Trophoblast cell (in vitro differentiated cells and primary cell): ENCODE measurements around the gene TRIM22.
A peak's percentile ranks its signal among the peaks of the same experiment; 100 is the strongest.

ENCODE experiments used
- DNase-seq, 2 donors: peaks; one replicate each; pipeline ENCODE4 v3.0.0-alpha.2; 2016
- H2AFZ ChIP-seq: 2 replicates; pipeline ENCODE4 v1.6.1; 2013; ENCODE audit warnings: low read length, moderate library complexity, mild to moderate bottlenecking; ENCODE audit not compliant: insufficient read depth, poor library complexity
- H2AK5ac ChIP-seq: 2 replicates; pipeline ENCODE4 v1.6.1; 2013; ENCODE audit warnings: mild to moderate bottlenecking, low read length
- H2BK120ac ChIP-seq: 2 replicates; pipeline ENCODE4 v1.6.1; 2013; ENCODE audit warnings: low read length, mild to moderate bottlenecking, moderate library complexity; ENCODE audit not compliant: insufficient read depth, poor library complexity
- H2BK12ac ChIP-seq: 2 replicates; pipeline ENCODE4 v1.6.1; 2013; ENCODE audit warnings: mild to moderate bottlenecking, low read length, moderate library complexity
- H2BK5ac ChIP-seq: 2 replicates; pipeline ENCODE4 v1.6.1; 2013; ENCODE audit warnings: low read length, low read depth, moderate library complexity, mild to moderate bottlenecking; ENCODE audit not compliant: poor library complexity
- H3K14ac ChIP-seq: 2 replicates; pipeline ENCODE4 v1.6.1; 2013; ENCODE audit warnings: mild to moderate bottlenecking, low read length
- H3K18ac ChIP-seq: 2 replicates; pipeline ENCODE4 v1.6.1; 2013; ENCODE audit warnings: mild to moderate bottlenecking, low read length
- H3K23ac ChIP-seq: 2 replicates; pipeline ENCODE4 v1.6.1; 2013; ENCODE audit warnings: low read length
- H3K27ac ChIP-seq: 2 replicates; pipeline ENCODE4 v1.5.1; 2013; ENCODE audit warnings: low read depth, mild to moderate bottlenecking, inconsistent platforms, low read length, moderate library complexity
- H3K27me3 ChIP-seq: 2 replicates; pipeline ENCODE4 v1.6.1; 2013; ENCODE audit warnings: inconsistent platforms, mild to moderate bottlenecking, low read length, moderate library complexity; ENCODE audit not compliant: insufficient read depth
- H3K36me3 ChIP-seq, 2 experiments: 1 replicate in 1 of 2; 2 replicates in 1 of 2; pipeline ENCODE4 v1.6.1; 2013; ENCODE audit warnings: low read length in 2 of 2, mild to moderate bottlenecking in 2 of 2, moderate library complexity in 1 of 2; ENCODE audit not compliant: insufficient read depth in 2 of 2, control insufficient read depth in 1 of 2
- H3K4ac ChIP-seq: 2 replicates; pipeline ENCODE4 v1.6.1; 2013; ENCODE audit warnings: low read depth, mild to moderate bottlenecking, low read length, moderate library complexity
- H3K4me1 ChIP-seq, 2 experiments: 1 replicate in 1 of 2; 2 replicates in 1 of 2; pipeline ENCODE4 v1.6.1; 2013; ENCODE audit warnings: low read length in 2 of 2, mild to moderate bottlenecking in 2 of 2, moderate library complexity in 1 of 2; ENCODE audit not compliant: insufficient read depth in 2 of 2, control insufficient read depth in 1 of 2
- H3K4me2 ChIP-seq: 2 replicates; pipeline ENCODE4 v1.6.1; 2013; ENCODE audit warnings: inconsistent platforms, mild to moderate bottlenecking, low read length, moderate library complexity
- H3K4me3 ChIP-seq: 2 replicates; pipeline ENCODE4 v1.5.1; 2013; ENCODE audit warnings: mild to moderate bottlenecking, low read depth, low read length, inconsistent platforms
- H3K79me1 ChIP-seq: one replicate; pipeline ENCODE4 v1.6.1; 2013; ENCODE audit warnings: low read length
- H3K79me2 ChIP-seq: 2 replicates; pipeline ENCODE4 v1.6.1; 2013; ENCODE audit warnings: low read length, mild to moderate bottlenecking; ENCODE audit not compliant: control insufficient read depth, insufficient read depth, poor library complexity
- H3K9ac ChIP-seq: 2 replicates; pipeline ENCODE4 v1.6.1; 2013; ENCODE audit warnings: mild to moderate bottlenecking, low read length
- H3K9me3 ChIP-seq: 2 replicates; pipeline ENCODE4 v1.6.1; 2013; ENCODE audit warnings: low read depth, mild to moderate bottlenecking, control low read depth, inconsistent platforms, low read length; ENCODE audit not compliant: insufficient read depth
- H4K12ac ChIP-seq: 2 replicates; pipeline ENCODE4 v1.6.1; 2013; ENCODE audit warnings: low read depth, mild to moderate bottlenecking, low read length, moderate library complexity
- H4K8ac ChIP-seq: 2 replicates; pipeline ENCODE4 v1.6.1; 2013; ENCODE audit warnings: low read depth, mild to moderate bottlenecking, low read length, moderate library complexity
- H4K91ac ChIP-seq: one replicate; pipeline ENCODE4 v1.6.1; 2013; ENCODE audit warnings: low read depth, mild to moderate bottlenecking, low read length, moderate library complexity
- WGBS: extraction: QIAGEN DNeasy Blood & Tissue Kit; methylation state at CpG from one replicate; pipeline ENCODE4 v1.1.7; 2013; ENCODE audit warnings: missing lambda C conversion rate; ENCODE audit not compliant: insufficient read length, insufficient coverage; ENCODE audit errors: extremely low coverage; 5-methylcytosine and 5-hydroxymethylcytosine counted together

TRIM22 gene

GRCh38 chr11:5684036-5684645, 5.4 kb upstream of the TRIM22 start:
- peak overlapping the region; percentile 79 for H3K9ac ChIP-seq
- no peak overlapping the region for H2AK5ac ChIP-seq
- peak overlapping the region; percentile 42 for H3K14ac ChIP-seq
- peak overlapping the region; percentile 93 for H3K27ac ChIP-seq
- DNase-seq = peak in 1 of 2 donors; percentile 36
- H3K36me3 ChIP-seq = peaks cover 5 to 6% of the 10 kb centered on the region in 2 experiments
- H4K8ac ChIP-seq = no peak overlapping the region
- no peak overlapping the region for H3K18ac ChIP-seq
- no peaks in the 10 kb centered on the region for H3K79me2 ChIP-seq
- no peak overlapping the region for H2BK5ac ChIP-seq
- no peak overlapping the region for H3K4me3 ChIP-seq
- peaks cover 6% of the 10 kb centered on the region for H3K79me1 ChIP-seq
- no peak overlapping the region for H3K23ac ChIP-seq
- H3K4me1 ChIP-seq = peaks cover 0 to 2% of the 10 kb centered on the region in 2 experiments
- no peak overlapping the region for H3K4ac ChIP-seq
- H3K27me3 ChIP-seq = no peaks in the 10 kb centered on the region
- peaks cover 3% of the 10 kb centered on the region for H3K9me3 ChIP-seq
- H3K4me2 ChIP-seq = peak overlapping the region; percentile 94
- H2BK120ac ChIP-seq = peak overlapping the region; percentile 30
- no peak overlapping the region for H2AFZ ChIP-seq
- H4K12ac ChIP-seq = no peak overlapping the region
- whole genome bisulfite sequencing = no CpG with 5 or more reads among the region's 8 CpGs
- H4K91ac ChIP-seq = peak overlapping the region; percentile 55
- no peak overlapping the region for H2BK12ac ChIP-seq

- Histone ChIP-seq H4K12ac (no peak within 1 kb of the TSS), H3K4me1 (peaks cover 0 to 2% of the 10 kb centered on the region in 2 experiments), H3K4ac (no peak within 1 kb of the TSS), H3K36me3 (peaks cover 2% of the 10 kb centered on the region in 2 experiments), H2BK5ac (peak within 1 kb of the TSS; percentile 67), H3K4me2 (peak within 1 kb of the TSS; percentile 94), H4K8ac (no peak within 1 kb of the TSS), H3K27ac (peak within 1 kb of the TSS; percentile 93), H3K79me1 (peaks cover 6% of the 10 kb centered on the region), H2BK12ac (peak within 1 kb of the TSS; percentile 36), H3K27me3 (no peaks in the 10 kb centered on the region), H3K18ac (no peak within 1 kb of the TSS), H4K91ac (peak within 1 kb of the TSS; percentile 55), H3K4me3 (no peak within 1 kb of the TSS), H3K9me3 (peaks cover 2% of the 10 kb centered on the region), H3K79me2 (no peaks in the 10 kb centered on the region), H3K23ac (no peak within 1 kb of the TSS), H2AK5ac (no peak within 1 kb of the TSS), H2AFZ (no peak within 1 kb of the TSS), H2BK120ac (peak within 1 kb of the TSS; percentile 38), H3K9ac (peak within 1 kb of the TSS; percentile 79), H3K14ac (peak within 1 kb of the TSS; percentile 42)
- DNase-seq = peak; percentile 95 to 98
- no CpG with 5 or more reads among the region's 13 CpGs for WGBS
Observed at GRCh38 chr11:5684646-5685362, 4.8 kb upstream of the TRIM22 start, which contains the start of gene TRIM5. TRIM5 (minus strand) TSS chr11:5685074; CDS start chr11:5680177, 4,897 bp downstream.

GRCh38 chr11:5686426-5686825, 3.2 kb upstream of the TRIM22 start:
- Histone ChIP-seq H3K79me2 (no peaks in the 10 kb centered on the region), H3K4me2 (no peak overlapping the region), H3K36me3 (no peaks in the 10 kb centered on the region), H3K4ac (no peak overlapping the region), H4K12ac (no peak overlapping the region), H2AK5ac (no peak overlapping the region), H2BK5ac (no peak overlapping the region), H3K9ac (no peak overlapping the region), H3K9me3 (no peaks in the 10 kb centered on the region), H2BK120ac (no peak overlapping the region), H3K27me3 (no peaks in the 10 kb centered on the region), H3K4me1 (peaks cover 0 to 2% of the 10 kb centered on the region in 2 experiments), H3K14ac (no peak overlapping the region), H3K27ac (no peak overlapping the region), H3K18ac (no peak overlapping the region), H3K79me1 (peaks cover 17% of the 10 kb centered on the region), H4K91ac (no peak overlapping the region), H2BK12ac (no peak overlapping the region), H3K4me3 (no peak overlapping the region), H2AFZ (no peak overlapping the region), H4K8ac (no peak overlapping the region), H3K23ac (no peak overlapping the region)
- no CpG with 5 or more reads among the region's 4 CpGs for WGBS
- DNase-seq = no peak

GRCh38 chr11:5688482-5688881, 1.1 kb upstream of the TRIM22 start:
- no CpG with 5 or more reads among the region's 1 CpG for WGBS
- peaks cover 17% of the 10 kb centered on the region for H3K79me1 ChIP-seq

More at GRCh38 chr11:5688482-5688881, 1.1 kb upstream of the TRIM22 start:
- H4K91ac ChIP-seq = no peak overlapping the region
- no peak overlapping the region for H4K8ac ChIP-seq
- no peak overlapping the region for H3K4me3 ChIP-seq
- H3K36me3 ChIP-seq = no peaks in the 10 kb centered on the region
- no peak overlapping the region for H3K18ac ChIP-seq
- H3K4me2 ChIP-seq = no peak overlapping the region
- H3K4ac ChIP-seq = no peak overlapping the region
- H3K79me2 ChIP-seq = no peaks in the 10 kb centered on the region
- H3K23ac ChIP-seq = no peak overlapping the region
- no peak for DNase-seq
- no peak overlapping the region for H4K12ac ChIP-seq
- H2AFZ ChIP-seq = no peak overlapping the region
- H2BK120ac ChIP-seq = no peak overlapping the region
- H3K9ac ChIP-seq = no peak overlapping the region
- no peak overlapping the region for H2BK5ac ChIP-seq
- H3K9me3 ChIP-seq = no peaks in the 10 kb centered on the region
- H3K27ac ChIP-seq = no peak overlapping the region
- H3K27me3 ChIP-seq = no peaks in the 10 kb centered on the region
- no peak overlapping the region for H3K14ac ChIP-seq
- H3K4me1 ChIP-seq = peaks cover 0 to 2% of the 10 kb centered on the region in 2 experiments
- no peak overlapping the region for H2AK5ac ChIP-seq
- no peak overlapping the region for H2BK12ac ChIP-seq
